Hematopoietic multipotent progenitor cell treated with erythropoietin and hydrocortisone succinate and interleukin-3 and kit ligand, for 6 days (in vitro differentiated cells): ENCODE measurements around the gene DEFB128.

Experiments
- DNase-seq: peaks from one replicate; pipeline ENCODE4 v3.0.0-alpha.2; 2015

DEFB128 gene

GRCh38 chr20:145877-146276, 43.6 kb downstream of the DEFB128 start:
- DNase-seq, result no peak

GRCh38 chr20:142290-142689, 47.2 kb downstream of the DEFB128 start, which contains the start of gene DEFB126:
DEFB126 (plus strand) TSS chr20:142590; CDS start chr20:142629, 39 bp downstream.
- DNase-seq, result no peak
